Smooth muscle cell (in vitro differentiated cells): Measurements from ENCODE around the gene BICDL1. TPM values are rescaled to one million over a fixed set of nuclear protein-coding genes. Genes with fewer than 3 reads are reported as not detected.

Experiments used
- DNase-seq: peaks from one replicate; lab custom pipeline; 2025; ENCODE audit not compliant: unreplicated experiment; lab: John Stamatoyannopoulos, UW
- H2AFZ ChIP-seq: fragments of 200-600 bp; sonication (generic); 2 replicates; pipeline ENCODE4 v1.6.0; 2016; ENCODE audit warnings: antibody characterized with exemption, low read depth, mild to moderate bottlenecking
- H3F3A ChIP-seq: fragments of 200-600 bp; sonication (generic); 2 replicates; pipeline ENCODE4 v1.6.0; 2017; ENCODE audit warnings: antibody characterized with exemption, low read depth
- H3K27ac ChIP-seq: fragments of 200-600 bp; sonication (generic); 2 replicates; pipeline ENCODE4 v1.5.1; 2016; ENCODE audit warnings: low read depth, mild to moderate bottlenecking
- H3K27me3 ChIP-seq: fragments of 200-600 bp; sonication (generic); 2 replicates; pipeline ENCODE4 v1.6.1; 2016; ENCODE audit warnings: low read depth, mild to moderate bottlenecking
- H3K36me3 ChIP-seq: fragments of 200-600 bp; sonication (generic); 2 replicates; pipeline ENCODE4 v1.5.1; 2016; ENCODE audit warnings: low read depth
- H3K4me1 ChIP-seq: fragments of 200-600 bp; sonication (generic); 2 replicates; pipeline ENCODE4 v1.5.1; 2016; ENCODE audit warnings: low read depth
- H3K4me2 ChIP-seq: fragments of 200-600 bp; sonication (generic); 2 replicates; pipeline ENCODE4 v1.6.0; 2016; ENCODE audit warnings: mild to moderate bottlenecking
- H3K4me3 ChIP-seq: fragments of 200-600 bp; sonication (generic); 2 replicates; pipeline ENCODE4 v1.5.1; 2016; ENCODE audit warnings: mild to moderate bottlenecking
- H3K79me2 ChIP-seq: fragments of 200-600 bp; sonication (generic); 2 replicates; pipeline ENCODE4 v1.6.0; 2016; ENCODE audit warnings: low read depth, mild to moderate bottlenecking
- H3K9ac ChIP-seq: fragments of 200-600 bp; sonication (generic); 2 replicates; pipeline ENCODE4 v1.6.0; 2016; ENCODE audit warnings: low read depth
- H3K9me3 ChIP-seq: fragments of 200-600 bp; sonication (generic); replicated peaks from 2 replicates; pipeline ENCODE4 v1.5.1; 2016; ENCODE audit warnings: low read depth
- H4K20me1 ChIP-seq: fragments of 200-600 bp; sonication (generic); 2 replicates; pipeline ENCODE4 v1.6.0; 2016; ENCODE audit warnings: low read depth
- CTCF ChIP-seq: fragments of 200-600 bp; sonication (generic); IDR thresholded peaks from 2 replicates; pipeline ENCODE4 v1.5.1; 2017; ENCODE audit warnings: borderline replicate concordance, mild to moderate bottlenecking, antibody characterized with exemption; ENCODE audit not compliant: insufficient read depth, poor library complexity, severe bottlenecking
- WGBS: methylation state at CpG from one replicate; pipeline ENCODE4 v1.1.7; 2016; ENCODE audit warnings: low lambda C conversion rate; 5-methylcytosine and 5-hydroxymethylcytosine counted together
- polyA plus RNA-seq: library from polyadenylated mRNA; unstranded; fragments of >200 nt; fragmentation: Nextera tagmentation; extraction: Ambion mirVana; gene quantifications from 2 replicates; pipeline ENCODE4 v1.2.1, GENCODE V29; 2016
- total RNA-seq: library from RNA; depleted of rRNA; stranded (reverse); fragments of >200 nt; gene quantifications from 2 replicates; pipeline ENCODE4 v1.2.3, GENCODE V29; 2014

BICDL1 gene
- total and polyA plus RNA-seq, 2 experiments from 2014 or later = 0.43 to 1.7 TPM

GRCh38 chr12:119957135-119957534, 31.9 kb upstream of the BICDL1 start:
- Histone ChIP-seq H4K20me1 (no peaks in the 10 kb centered on the region), H3K27ac (no peak overlapping the region), H3K4me2 (no peak overlapping the region), H3K79me2 (no peaks in the 10 kb centered on the region), H3K4me1 (no peaks in the 10 kb centered on the region), H3K36me3 (no peaks in the 10 kb centered on the region), H3K9me3 (no peaks in the 10 kb centered on the region), H3F3A (no peaks in the 10 kb centered on the region), H3K4me3 (no peak overlapping the region), H3K27me3 (no peaks in the 10 kb centered on the region), H2AFZ (no peak overlapping the region), H3K9ac (no peak overlapping the region)
- DNase-seq = no peak
- WGBS = 96% methylated on average over 1 of the region's 1 CpG
- TF ChIP-seq CTCF = no peak

- Histone ChIP-seq H4K20me1 (no peaks in the 10 kb centered on the region), H3K4me1 (no peaks in the 10 kb centered on the region), H3K36me3 (no peaks in the 10 kb centered on the region), H3K9me3 (no peaks in the 10 kb centered on the region), H3K9ac (no peak overlapping the region), H3F3A (no peaks in the 10 kb centered on the region), H3K4me3 (no peak overlapping the region), H3K27me3 (peaks cover 6% of the 10 kb centered on the region), H2AFZ (no peak overlapping the region), H3K79me2 (no peaks in the 10 kb centered on the region), H3K4me2 (no peak overlapping the region), H3K27ac (no peak overlapping the region)
- no peak for DNase-seq
- WGBS = 91% methylated on average over 2 of the region's 2 CpGs
- TF ChIP-seq CTCF = no peak
Observed at GRCh38 chr12:119959435-119959834, 29.6 kb upstream of the BICDL1 start.

- 93% methylated on average over 6 of the region's 6 CpGs for WGBS
- Histone ChIP-seq H3K4me1 (no peaks in the 10 kb centered on the region), H2AFZ (no peak overlapping the region), H3K27me3 (peaks cover 6% of the 10 kb centered on the region), H3K36me3 (no peaks in the 10 kb centered on the region), H3K4me3 (no peak overlapping the region), H3K79me2 (no peaks in the 10 kb centered on the region), H4K20me1 (no peaks in the 10 kb centered on the region), H3K27ac (no peak overlapping the region), H3K4me2 (no peak overlapping the region), H3F3A (no peaks in the 10 kb centered on the region), H3K9me3 (no peaks in the 10 kb centered on the region), H3K9ac (no peak overlapping the region)
- no peak for TF ChIP-seq CTCF
- no peak for DNase-seq
Observed at GRCh38 chr12:119964123-119964522, 24.9 kb upstream of the BICDL1 start.

GRCh38 chr12:119964929-119965328, 24.1 kb upstream of the BICDL1 start:
- no peak overlapping the region for H3K27ac ChIP-seq
- WGBS = 92% methylated on average over 6 of the region's 6 CpGs
- H2AFZ ChIP-seq = no peak overlapping the region
- no peak overlapping the region for H3K4me2 ChIP-seq
- no peaks in the 10 kb centered on the region for H3K4me1 ChIP-seq
- H3K36me3 ChIP-seq = no peaks in the 10 kb centered on the region
- H3K9ac ChIP-seq = no peak overlapping the region
- no peak for TF ChIP-seq CTCF
- no peaks in the 10 kb centered on the region for H3K79me2 ChIP-seq
- no peaks in the 10 kb centered on the region for H3K9me3 ChIP-seq
- no peaks in the 10 kb centered on the region for H4K20me1 ChIP-seq
- H3K27me3 ChIP-seq = peaks cover 6% of the 10 kb centered on the region
- no peak overlapping the region for H3K4me3 ChIP-seq
- no peaks in the 10 kb centered on the region for H3F3A ChIP-seq
- DNase-seq = no peak
